HS-5 (cell line): ENCODE results near the gene SH3BP4.
A peak's percentile ranks its signal among the peaks of the same experiment; 100 is the strongest.

ENCODE experiments used
- DNase-seq: peaks from one replicate; pipeline ENCODE4 v3.0.0-alpha.2; 2012; ENCODE audit warnings: low read depth

The SH3BP4 gene

GRCh38 chr2:235091983-235092382 lies 140.2 kb downstream of the SH3BP4 start:
- no peak for DNase-seq

- no peak for DNase-seq
These were observed 140.8 kb downstream of the SH3BP4 start for GRCh38 chr2:235092433-235093223.

- DNase-seq: no peak
These were observed 142.6 kb downstream of the SH3BP4 start for GRCh38 chr2:235094457-235094856.

GRCh38 chr2:235095569-235095968 lies 143.8 kb downstream of the SH3BP4 start:
- peak; percentile 48 for DNase-seq

- DNase-seq: no peak
These were observed 144.6 kb downstream of the SH3BP4 start for GRCh38 chr2:235096447-235096846.

GRCh38 chr2:235097196-235097595 lies 145.4 kb downstream of the SH3BP4 start:
- no peak for DNase-seq

GRCh38 chr2:235098269-235098668 lies 146.5 kb downstream of the SH3BP4 start:
- no peak for DNase-seq

GRCh38 chr2:235098736-235099494 lies 147.1 kb downstream of the SH3BP4 start:
- DNase-seq: peak; percentile 33

GRCh38 chr2:235102896-235103295 lies 151.1 kb downstream of the SH3BP4 start:
- DNase-seq: no peak
